A673 (cell line): ENCODE results near the gene WDR46. TPM values are rescaled to one million over a fixed set of nuclear protein-coding genes. Genes with fewer than 3 reads are reported as not detected.
A peak's percentile ranks its signal among the peaks of the same experiment; 100 is the strongest.

Source experiments
- BruUV-seq: library from RNA; stranded (reverse); fragments of 400-500 nt; replicated peaks from 2 replicates; lab custom pipeline; 2021; lab: Mats Ljungman, UMichigan
- CTCF ChIA-PET: fragments of 300-600 bp; sonication (Branson Sonifier 250); formaldehyde crosslinking; loops from one replicate; lab custom pipeline; 2022; ENCODE audit warnings: antibody characterized with exemption; lab: Charles Lee
- POLR2A ChIA-PET: fragments of 300-600 bp; sonication (Branson Sonifier 250); formaldehyde crosslinking; loops from one replicate; lab custom pipeline; 2022; ENCODE audit warnings: antibody characterized with exemption; ENCODE audit not compliant: low non-redundant PET; lab: Charles Lee
- DNase-seq: peaks from one replicate; pipeline ENCODE4 v3.0.0-alpha.2; 2015; ENCODE audit warnings: low spot score
- H3K27ac ChIP-seq: fragments of 200-600 bp; sonication (generic); 2 replicates; pipeline ENCODE4 v1.5.1; 2016; ENCODE audit warnings: mixed run types, low read depth, mild to moderate bottlenecking, mixed read lengths, antibody characterized with exemption, low read length; ENCODE audit not compliant: poor library complexity, severe bottlenecking
- H3K27me3 ChIP-seq: fragments of 200-600 bp; sonication (generic); replicated peaks from 2 replicates; pipeline ENCODE4 v1.6.1; 2017; ENCODE audit warnings: mixed run types, low read depth, mild to moderate bottlenecking, mixed read lengths, antibody characterized with exemption, low read length; ENCODE audit not compliant: insufficient read depth, poor library complexity
- H3K36me3 ChIP-seq: fragments of 200-600 bp; sonication (generic); 2 replicates; pipeline ENCODE4 v1.6.1; 2016; ENCODE audit warnings: mixed run types, mild to moderate bottlenecking, mixed read lengths, antibody characterized with exemption, low read length; ENCODE audit not compliant: insufficient read depth, poor library complexity, severe bottlenecking
- H3K4me1 ChIP-seq: fragments of 200-600 bp; sonication (generic); 2 replicates; pipeline ENCODE4 v1.6.1; 2017; ENCODE audit warnings: mixed run types, mild to moderate bottlenecking, mixed read lengths, antibody characterized with exemption, low read length; ENCODE audit not compliant: insufficient read depth, poor library complexity, severe bottlenecking
- H3K4me3 ChIP-seq: fragments of 200-600 bp; sonication (generic); 2 replicates; pipeline ENCODE4 v1.5.1; 2016; ENCODE audit warnings: low read depth, mixed run types, mild to moderate bottlenecking, mixed read lengths, low read length; ENCODE audit not compliant: poor library complexity, severe bottlenecking
- H3K9me3 ChIP-seq: fragments of 200-600 bp; sonication (generic); 2 replicates; pipeline ENCODE4 v1.6.1; 2016; ENCODE audit warnings: mixed run types, low read depth, mild to moderate bottlenecking, mixed read lengths, antibody characterized with exemption, low read length; ENCODE audit not compliant: poor library complexity, severe bottlenecking
- EZH2 ChIP-seq: fragments of 200-600 bp; sonication (generic); IDR thresholded peaks from 2 replicates; pipeline ENCODE4 v1.6.1; 2017; ENCODE audit warnings: borderline replicate concordance, low read depth, mild to moderate bottlenecking, mixed read lengths, antibody characterized with exemption, low read length; ENCODE audit not compliant: poor library complexity, severe bottlenecking
- intact Hi-C: fragments of 100-400 bp; cut with micrococcal nuclease; formaldehyde crosslinking; loops from one replicate; pipeline ENCODE4 v1.10.0; 2022; ENCODE audit not compliant: unreplicated experiment
- total RNA-seq: library from RNA; stranded (reverse); gene quantifications from 2 replicates; pipeline ENCODE4 v1.2.3, GENCODE V29; 2021
- TF ChIP-seq, protein P1 (sequence below): fragments of 300-800, 200-600 bp; sonication (generic); conservative IDR thresholded peaks from 2 replicates; pipeline ENCODE4 v1.5.1; 2017; ENCODE audit warnings: low read depth, mild to moderate bottlenecking, antibody characterized with exemption, low read length, moderate library complexity, mixed read lengths

Gene WDR46
- total RNA-seq, 1 experiment from 2014 or later = 97.9 TPM

DNA sequence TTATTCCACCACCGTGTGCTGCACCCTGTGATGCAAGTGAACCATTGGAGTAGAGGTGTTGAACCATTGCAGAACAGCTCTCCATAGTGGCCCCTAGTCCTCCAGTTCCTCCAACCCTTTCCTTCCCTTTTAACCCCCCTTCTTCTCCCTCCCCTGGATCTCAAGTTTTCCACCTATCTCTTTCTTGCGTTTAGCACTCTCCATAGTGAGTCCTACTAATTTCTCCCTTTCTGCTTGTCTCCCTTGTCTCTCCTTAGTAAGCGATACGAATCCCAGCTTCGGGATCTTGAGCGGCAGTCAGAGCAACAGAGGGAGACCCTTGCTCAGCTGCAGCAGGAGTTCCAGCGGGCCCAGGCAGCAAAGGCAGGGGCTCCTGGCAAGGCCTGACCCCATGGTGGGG lies 1.4 kb upstream of the WDR46 start:
- CTCF ChIA-PET = no interaction called here
- BruUV-seq = no TSS peak
- H3K9me3 ChIP-seq = no peaks in the 10 kb centered on the region
- DNase-seq = no peak
- intact Hi-C loops = no loop called here
- peak overlapping the region; percentile 74 for H3K4me3 ChIP-seq
- H3K27me3 ChIP-seq = no peaks in the 10 kb centered on the region
- TF ChIP-seq, protein P1, sequence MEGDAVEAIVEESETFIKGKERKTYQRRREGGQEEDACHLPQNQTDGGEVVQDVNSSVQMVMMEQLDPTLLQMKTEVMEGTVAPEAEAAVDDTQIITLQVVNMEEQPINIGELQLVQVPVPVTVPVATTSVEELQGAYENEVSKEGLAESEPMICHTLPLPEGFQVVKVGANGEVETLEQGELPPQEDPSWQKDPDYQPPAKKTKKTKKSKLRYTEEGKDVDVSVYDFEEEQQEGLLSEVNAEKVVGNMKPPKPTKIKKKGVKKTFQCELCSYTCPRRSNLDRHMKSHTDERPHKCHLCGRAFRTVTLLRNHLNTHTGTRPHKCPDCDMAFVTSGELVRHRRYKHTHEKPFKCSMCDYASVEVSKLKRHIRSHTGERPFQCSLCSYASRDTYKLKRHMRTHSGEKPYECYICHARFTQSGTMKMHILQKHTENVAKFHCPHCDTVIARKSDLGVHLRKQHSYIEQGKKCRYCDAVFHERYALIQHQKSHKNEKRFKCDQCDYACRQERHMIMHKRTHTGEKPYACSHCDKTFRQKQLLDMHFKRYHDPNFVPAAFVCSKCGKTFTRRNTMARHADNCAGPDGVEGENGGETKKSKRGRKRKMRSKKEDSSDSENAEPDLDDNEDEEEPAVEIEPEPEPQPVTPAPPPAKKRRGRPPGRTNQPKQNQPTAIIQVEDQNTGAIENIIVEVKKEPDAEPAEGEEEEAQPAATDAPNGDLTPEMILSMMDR = no peak
- TF ChIP-seq EZH2 = no peak
- H3K36me3 ChIP-seq = peaks cover 26% of the 10 kb centered on the region
- POLR2A ChIA-PET = no interaction called here
- H3K4me1 ChIP-seq = peaks cover 16% of the 10 kb centered on the region
- H3K27ac ChIP-seq = peak overlapping the region; percentile 67

DNA sequence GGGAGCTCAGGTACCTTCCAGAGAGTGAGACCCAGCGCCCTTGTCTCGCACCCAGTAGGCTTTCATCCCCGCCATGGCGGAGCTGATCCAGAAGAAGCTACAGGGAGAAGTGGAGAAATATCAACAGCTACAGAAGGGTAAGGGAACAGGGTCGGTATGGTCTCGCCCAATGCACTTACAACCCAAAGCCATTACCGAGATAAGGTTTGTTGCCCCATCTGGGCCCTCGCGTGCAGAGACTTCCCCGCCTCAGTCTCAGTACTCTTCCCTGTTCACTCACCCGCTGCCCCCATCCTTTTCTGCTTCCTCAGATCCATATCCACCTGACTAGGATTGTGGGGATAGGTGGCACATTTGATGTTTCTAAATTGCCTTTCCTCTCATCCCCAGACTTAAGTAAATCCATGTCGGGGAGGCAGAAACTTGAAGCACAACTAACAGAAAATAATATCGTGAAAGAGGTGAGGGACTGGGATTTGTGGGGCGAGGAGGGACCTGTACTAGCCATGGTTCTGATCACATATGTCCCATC lies 811 bp upstream of the WDR46 start:
- Histone ChIP-seq H3K4me3 (peak overlapping the region; percentile 74), H3K27me3 (no peaks in the 10 kb centered on the region), H3K4me1 (peaks cover 16% of the 10 kb centered on the region), H3K36me3 (peaks cover 27% of the 10 kb centered on the region), H3K9me3 (no peaks in the 10 kb centered on the region), H3K27ac (peak overlapping the region; percentile 67)
- DNase-seq = no peak
- intact Hi-C loops = no loop called here
- CTCF ChIA-PET = interaction anchor here (1.0 to 1.2 kb wide), 2 partner anchors 10 to 12 kb away, joined by 5 read pairs; partner anchors contain the start of genes B3GALT4 and RGL2
- no peak for TF ChIP-seq EZH2
- TF ChIP-seq, protein P1 = no peak
- POLR2A ChIA-PET = no interaction called here
- TSS peak; percentile 92 for BruUV-seq

DNA sequence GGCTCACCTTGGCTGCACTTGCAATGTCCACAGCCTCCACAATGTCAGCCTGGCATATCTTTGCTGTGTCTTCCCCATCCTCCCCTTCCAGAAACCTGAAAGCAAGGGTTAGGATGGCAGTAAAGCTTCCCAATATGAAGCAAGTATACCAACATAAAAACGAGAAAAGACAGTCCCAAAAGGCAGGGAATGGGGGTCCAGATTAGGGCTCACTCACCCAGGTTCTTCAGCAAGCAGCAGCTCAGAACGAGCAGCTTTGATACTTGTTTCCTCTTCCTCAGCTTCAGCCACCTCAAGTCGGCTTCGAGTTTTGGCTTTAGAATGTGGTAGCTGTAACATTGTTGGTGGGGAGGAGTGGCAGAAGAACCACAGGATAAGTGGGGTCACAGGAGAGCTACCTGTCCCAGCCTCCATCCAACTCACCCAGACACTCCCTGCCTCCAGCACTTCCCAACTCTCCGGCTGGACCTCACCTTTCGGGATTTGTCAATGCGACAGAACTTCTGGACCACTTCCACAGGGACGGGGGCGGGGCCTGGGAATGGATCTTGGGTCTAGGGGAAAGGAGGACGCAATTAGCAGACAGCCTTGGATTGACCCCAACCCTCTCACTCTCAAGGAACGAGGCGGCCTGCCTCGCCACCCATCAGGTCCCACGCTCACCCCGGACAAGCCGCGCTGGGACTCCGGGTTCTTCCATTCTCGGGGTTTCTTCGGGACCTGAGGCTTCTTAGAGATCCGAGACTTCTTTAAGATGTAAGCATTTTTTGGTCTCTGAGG lies 708 bp downstream of the WDR46 start:
- peaks cover 16% of the 10 kb centered on the region for H3K4me1 ChIP-seq
- TF ChIP-seq EZH2 = no peak
- TF ChIP-seq, protein P1 = no peak
- H3K27ac ChIP-seq = peak overlapping the region; percentile 67
- no peaks in the 10 kb centered on the region for H3K27me3 ChIP-seq
- ChIA-PET POLR2A (interaction anchor here (1.1 kb wide), 1 partner anchor 17 kb away, joined by 3 read pairs; the partner anchor contains the start of genes RPS18 and VPS52), CTCF (interaction anchor here (1.2 kb wide), 1 partner anchor 11 kb away, joined by 5 read pairs; the partner anchor contains the start of gene RGL2)
- DNase-seq = no peak
- TSS peak; percentile 83 for BruUV-seq
- intact Hi-C loops = no loop called here
- peaks cover 40% of the 10 kb centered on the region for H3K36me3 ChIP-seq
- H3K4me3 ChIP-seq = peak overlapping the region; percentile 74
- H3K9me3 ChIP-seq = no peaks in the 10 kb centered on the region
